ENCODE data around the gene ALKAL2.

Gene ALKAL2

GRCh38 chr2:252001-252602, 35.8 kb downstream of the ALKAL2 start:
- no peak for DNase-seq (ENCODE audit: low read depth, low spot score)
- no peak overlapping the region for H3K27ac ChIP-seq

- no peak for DNase-seq (ENCODE audit: low read depth, low spot score)
- no peak overlapping the region for H3K27ac ChIP-seq
Measured at GRCh38 chr2:249538-250042, 38.3 kb downstream of the ALKAL2 start.

- DNase-seq (ENCODE audit: low read depth, low spot score), result no peak
- no peak overlapping the region for H3K27ac ChIP-seq
Measured at GRCh38 chr2:248724-249123, 39.2 kb downstream of the ALKAL2 start.

GRCh38 chr2:246489-247144, 41.3 kb downstream of the ALKAL2 start:
- H3K27ac ChIP-seq, result no peak overlapping the region
- DNase-seq (ENCODE audit: low read depth, low spot score), result no peak

- H3K27ac ChIP-seq, result no peak overlapping the region
- DNase-seq (ENCODE audit: low read depth, low spot score), result no peak
Measured at GRCh38 chr2:244547-244946, 43.3 kb downstream of the ALKAL2 start.

GRCh38 chr2:238869-239268, 49.0 kb downstream of the ALKAL2 start:
- H3K27ac ChIP-seq, result no peak overlapping the region
- no peak for DNase-seq (ENCODE audit: low read depth, low spot score)

- no peak for DNase-seq (ENCODE audit: low read depth, low spot score)
- no peak overlapping the region for H3K27ac ChIP-seq
Measured at GRCh38 chr2:238431-238830, 49.5 kb downstream of the ALKAL2 start.

GRCh38 chr2:237878-238277, 50.0 kb downstream of the ALKAL2 start:
- DNase-seq (ENCODE audit: low read depth, low spot score), result no peak
- no peak overlapping the region for H3K27ac ChIP-seq

- DNase-seq (ENCODE audit: low read depth, low spot score), result no peak
- H3K27ac ChIP-seq, result no peak overlapping the region
Measured at GRCh38 chr2:236993-237539, 50.8 kb downstream of the ALKAL2 start.

- DNase-seq (ENCODE audit: low read depth, low spot score), result no peak
- no peak overlapping the region for H3K27ac ChIP-seq
Measured at GRCh38 chr2:234421-234820, 53.5 kb downstream of the ALKAL2 start.

- no peak overlapping the region for H3K27ac ChIP-seq
- no peak for DNase-seq (ENCODE audit: low read depth, low spot score)
Measured at GRCh38 chr2:233030-233429, 54.9 kb downstream of the ALKAL2 start.

GRCh38 chr2:231521-232185, 56.2 kb downstream of the ALKAL2 start:
- H3K27ac ChIP-seq, result no peak overlapping the region
- no peak for DNase-seq (ENCODE audit: low read depth, low spot score)
